Stimulated activated CD4-positive, alpha-beta T cell treated with anti-CD3 and anti-CD28 coated beads, Interleukin-1b, Interleukin-23, amount 100 ng/mL, for 1 hour (primary cell): Measurements from ENCODE around the gene TBC1D2B.

ENCODE experiments used
- DNase-seq, 2 donors: peaks; one replicate each; pipeline ENCODE4 v3.0.0-alpha.2; 2020; ENCODE audit warnings: low read depth in 2 of 2

TBC1D2B gene

GRCh38 chr15:78054966-78055365 lies 22.5 kb downstream of the TBC1D2B start:
- no peak for DNase-seq

GRCh38 chr15:78054518-78054917 lies 23.0 kb downstream of the TBC1D2B start:
- no peak for DNase-seq

- DNase-seq = no peak
Measured at GRCh38 chr15:78052545-78052944, 25.0 kb downstream of the TBC1D2B start.

- DNase-seq = no peak
Measured at GRCh38 chr15:78052001-78052401, 25.5 kb downstream of the TBC1D2B start.

GRCh38 chr15:78051596-78051995 lies 25.9 kb downstream of the TBC1D2B start:
- DNase-seq = no peak

GRCh38 chr15:78050826-78051225 lies 26.7 kb downstream of the TBC1D2B start:
- DNase-seq = no peak

- DNase-seq = no peak
Measured at GRCh38 chr15:78050441-78050809, 27.1 kb downstream of the TBC1D2B start.

- peak in 1 of 2 donors; percentile 28 for DNase-seq
Measured at GRCh38 chr15:78049691-78050440, 27.6 kb downstream of the TBC1D2B start.

GRCh38 chr15:78048628-78048920 lies 28.9 kb downstream of the TBC1D2B start:
- no peak for DNase-seq

- DNase-seq = no peak
Measured at GRCh38 chr15:78047761-78048627, 29.5 kb downstream of the TBC1D2B start.

GRCh38 chr15:78046796-78047341 lies 30.6 kb downstream of the TBC1D2B start:
- DNase-seq = no peak

- DNase-seq = no peak
Measured at GRCh38 chr15:78045189-78045588, 32.3 kb downstream of the TBC1D2B start.

- no peak for DNase-seq
Measured at GRCh38 chr15:78044407-78045155, 32.9 kb downstream of the TBC1D2B start.

GRCh38 chr15:78041946-78042345 lies 35.6 kb downstream of the TBC1D2B start:
- DNase-seq = no peak

GRCh38 chr15:78040653-78041244 lies 36.8 kb downstream of the TBC1D2B start:
- no peak for DNase-seq

GRCh38 chr15:78038585-78039247 lies 38.8 kb downstream of the TBC1D2B start:
- no peak for DNase-seq

- DNase-seq = no peak
Measured at GRCh38 chr15:78037779-78038305, 39.7 kb downstream of the TBC1D2B start.

GRCh38 chr15:78037328-78037727 lies 40.2 kb downstream of the TBC1D2B start:
- DNase-seq = no peak

- DNase-seq = no peak
Measured at GRCh38 chr15:78035861-78036476, 41.5 kb downstream of the TBC1D2B start.

- no peak for DNase-seq
Measured at GRCh38 chr15:78035321-78035751, 42.2 kb downstream of the TBC1D2B start.
